ENCODE results near the gene TRABD.
"Not testable (repeated sequence)": the region's sequence is repeated elsewhere in the genome, so short reads cannot be mapped to it uniquely, and the experiment has no call there.

TRABD gene

DNA sequence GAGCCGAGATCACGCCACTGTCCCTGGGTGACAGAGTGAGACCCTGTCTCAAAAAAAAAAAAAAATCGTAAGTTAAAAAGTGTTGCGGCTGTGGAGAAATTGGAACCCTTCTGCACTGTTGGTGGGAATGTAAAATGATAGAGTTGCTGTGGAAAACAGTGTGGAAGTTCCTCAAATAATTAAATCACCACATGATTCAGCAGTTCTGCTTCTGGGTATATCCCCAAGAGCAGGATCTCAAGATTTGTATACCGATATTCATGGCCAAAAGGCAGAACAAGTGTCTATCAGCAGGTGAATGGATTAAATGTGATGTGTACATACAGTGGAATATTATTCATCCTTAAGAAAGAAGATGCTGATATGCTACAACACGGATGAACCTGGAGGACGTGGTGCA is 18.9 kb downstream of the TRABD start:
- Histone ChIP-seq H3K27me3 (ENCODE audit: insufficient read depth, low read depth) (no peaks in the 10 kb centered on the region), H3K4me2 (no peak overlapping the region), H3K27ac (no peak overlapping the region), H2AFZ (ENCODE audit: low read depth) (no peak overlapping the region), H3K36me3 (ENCODE audit: insufficient read depth) (no peaks in the 10 kb centered on the region), H4K20me1 (ENCODE audit: insufficient read depth) (no peaks in the 10 kb centered on the region), H3K4me3 (IDR thresholded peaks at IDR 0.05; ENCODE audit: insufficient read depth, low read depth, low read length) (no peak overlapping the region), H3K9ac (no peak overlapping the region), H3K79me2 (ENCODE audit: insufficient read depth, low read depth) (peaks cover 6% of the 10 kb centered on the region; the same call in 1 of the 2 replicates), H3K4me1 (ENCODE audit: low read depth, poor library complexity, severe bottlenecking) (no peaks in the 10 kb centered on the region)
- TF ChIP-seq, protein P1, sequence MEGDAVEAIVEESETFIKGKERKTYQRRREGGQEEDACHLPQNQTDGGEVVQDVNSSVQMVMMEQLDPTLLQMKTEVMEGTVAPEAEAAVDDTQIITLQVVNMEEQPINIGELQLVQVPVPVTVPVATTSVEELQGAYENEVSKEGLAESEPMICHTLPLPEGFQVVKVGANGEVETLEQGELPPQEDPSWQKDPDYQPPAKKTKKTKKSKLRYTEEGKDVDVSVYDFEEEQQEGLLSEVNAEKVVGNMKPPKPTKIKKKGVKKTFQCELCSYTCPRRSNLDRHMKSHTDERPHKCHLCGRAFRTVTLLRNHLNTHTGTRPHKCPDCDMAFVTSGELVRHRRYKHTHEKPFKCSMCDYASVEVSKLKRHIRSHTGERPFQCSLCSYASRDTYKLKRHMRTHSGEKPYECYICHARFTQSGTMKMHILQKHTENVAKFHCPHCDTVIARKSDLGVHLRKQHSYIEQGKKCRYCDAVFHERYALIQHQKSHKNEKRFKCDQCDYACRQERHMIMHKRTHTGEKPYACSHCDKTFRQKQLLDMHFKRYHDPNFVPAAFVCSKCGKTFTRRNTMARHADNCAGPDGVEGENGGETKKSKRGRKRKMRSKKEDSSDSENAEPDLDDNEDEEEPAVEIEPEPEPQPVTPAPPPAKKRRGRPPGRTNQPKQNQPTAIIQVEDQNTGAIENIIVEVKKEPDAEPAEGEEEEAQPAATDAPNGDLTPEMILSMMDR (conservative IDR thresholded peaks at IDR 0.05; ENCODE audit: low read depth, low read length) = no peak

DNA sequence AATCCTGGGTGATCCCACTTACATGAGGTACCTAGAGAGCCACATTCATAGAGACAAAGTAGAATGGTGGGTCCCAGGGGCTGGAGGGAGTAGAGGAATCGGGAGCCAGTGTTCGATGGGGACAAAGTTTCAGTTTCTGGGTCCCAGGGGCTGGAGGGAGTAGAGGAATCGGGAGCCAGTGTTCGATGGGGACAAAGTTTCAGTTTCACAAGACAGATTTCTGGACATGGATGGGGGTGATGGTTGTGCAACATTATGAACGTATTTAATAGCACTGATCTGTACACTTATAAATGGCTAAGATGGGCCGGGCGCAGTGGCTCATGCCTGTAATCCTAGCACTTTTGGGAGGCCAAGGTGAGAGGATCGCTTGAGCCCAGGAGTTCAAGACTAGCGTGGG is 19.3 kb downstream of the TRABD start:
- not testable (repeated sequence) for H3K9ac ChIP-seq; H3K36me3 ChIP-seq (ENCODE audit: insufficient read depth); H3K79me2 ChIP-seq (ENCODE audit: insufficient read depth, low read depth); H4K20me1 ChIP-seq (ENCODE audit: insufficient read depth); H3K27ac ChIP-seq; H3K4me1 ChIP-seq (ENCODE audit: low read depth, poor library complexity, severe bottlenecking); H2AFZ ChIP-seq (ENCODE audit: low read depth); H3K4me2 ChIP-seq; H3K4me3 ChIP-seq (IDR thresholded peaks at IDR 0.05; ENCODE audit: insufficient read depth, low read depth, low read length); H3K27me3 ChIP-seq (ENCODE audit: insufficient read depth, low read depth)

DNA sequence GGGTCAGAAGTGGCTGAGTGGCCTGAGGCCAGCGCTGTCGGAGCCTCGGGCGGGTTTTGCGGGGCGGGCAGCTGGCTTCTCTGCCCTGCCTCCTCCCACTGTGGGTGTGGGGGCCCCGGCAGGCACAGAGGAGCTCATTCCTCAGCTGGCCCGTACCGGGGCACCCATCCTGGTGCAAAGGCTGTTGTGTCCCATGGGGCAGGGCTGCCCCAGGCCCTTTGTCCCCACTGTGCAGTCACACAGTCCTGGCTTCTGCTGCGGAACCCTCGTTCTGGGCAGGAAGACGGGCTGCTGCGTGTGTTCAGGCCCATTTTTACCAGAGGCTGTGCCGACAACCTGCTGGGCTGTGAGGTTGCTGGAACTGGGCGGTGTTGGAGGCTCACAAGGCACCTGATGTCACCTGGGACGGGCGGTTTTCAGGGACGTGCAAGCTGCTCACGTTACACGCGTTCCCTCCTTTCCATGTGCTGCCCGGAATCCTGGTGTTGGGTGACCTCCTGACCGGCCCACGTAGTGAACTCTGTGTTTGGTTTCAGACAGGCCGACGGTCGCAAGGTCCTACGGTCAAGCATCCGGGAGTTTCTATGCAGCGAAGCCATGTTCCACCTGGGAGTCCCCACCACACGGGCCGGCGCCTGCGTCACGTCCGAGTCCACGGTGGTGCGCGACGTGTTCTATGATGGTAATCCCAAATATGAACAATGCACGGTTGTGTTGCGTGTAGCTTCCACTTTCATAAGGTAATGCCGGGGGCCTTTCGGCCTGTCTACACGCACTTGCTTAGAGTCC is 20.3 kb downstream of the TRABD start:
- TF ChIP-seq, protein P1 (conservative IDR thresholded peaks at IDR 0.05; ENCODE audit: low read depth, low read length) = no peak
- Histone ChIP-seq H3K4me1 (ENCODE audit: low read depth, poor library complexity, severe bottlenecking) (no peaks in the 10 kb centered on the region), H3K36me3 (ENCODE audit: insufficient read depth) (no peaks in the 10 kb centered on the region), H3K9ac (no peak overlapping the region), H3K27me3 (ENCODE audit: insufficient read depth, low read depth) (no peaks in the 10 kb centered on the region), H4K20me1 (ENCODE audit: insufficient read depth) (no peaks in the 10 kb centered on the region), H3K27ac (no peak overlapping the region), H3K79me2 (ENCODE audit: insufficient read depth, low read depth) (peaks cover 6% of the 10 kb centered on the region; the same call in 1 of the 2 replicates), H3K4me3 (IDR thresholded peaks at IDR 0.05; ENCODE audit: insufficient read depth, low read depth, low read length) (no peak overlapping the region), H2AFZ (ENCODE audit: low read depth) (no peak overlapping the region), H3K4me2 (no peak overlapping the region)

DNA sequence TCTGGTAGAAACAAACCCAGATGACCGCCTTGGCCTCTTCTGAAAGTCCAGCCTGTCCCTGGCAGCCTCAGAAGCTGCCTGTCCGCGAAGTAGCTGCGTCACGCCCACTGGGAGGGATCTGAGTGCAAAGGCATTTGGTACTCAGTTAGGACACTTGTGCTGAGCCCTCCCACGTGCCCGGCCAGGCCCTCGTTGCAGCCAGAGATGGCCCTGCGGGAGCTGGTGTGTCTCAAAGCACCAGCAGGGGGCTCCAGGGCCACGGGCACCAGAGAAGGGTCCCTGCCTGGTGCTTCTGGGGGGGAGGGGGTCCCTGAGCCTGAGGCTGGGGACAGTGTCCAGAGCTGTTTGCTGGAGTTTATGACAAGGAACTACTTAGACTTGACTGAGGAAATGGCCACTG is 20.9 kb downstream of the TRABD start:
- H3K4me1 ChIP-seq (ENCODE audit: low read depth, poor library complexity, severe bottlenecking) = no peaks in the 10 kb centered on the region
- H3K4me2 ChIP-seq = no peak overlapping the region
- no peak overlapping the region for H2AFZ ChIP-seq (ENCODE audit: low read depth)
- no peak overlapping the region for H3K4me3 ChIP-seq (IDR thresholded peaks at IDR 0.05; ENCODE audit: insufficient read depth, low read depth, low read length)
- no peak overlapping the region for H3K9ac ChIP-seq
- no peak overlapping the region for H3K27ac ChIP-seq
- no peaks in the 10 kb centered on the region for H4K20me1 ChIP-seq (ENCODE audit: insufficient read depth)
- H3K79me2 ChIP-seq (ENCODE audit: insufficient read depth, low read depth) = peaks cover 6% of the 10 kb centered on the region; the same call in 1 of the 2 replicates
- H3K27me3 ChIP-seq (ENCODE audit: insufficient read depth, low read depth) = no peaks in the 10 kb centered on the region
- TF ChIP-seq, protein P1 (conservative IDR thresholded peaks at IDR 0.05; ENCODE audit: low read depth, low read length) = peak; percentile 24; the same call in 1 of the 2 replicates
- no peaks in the 10 kb centered on the region for H3K36me3 ChIP-seq (ENCODE audit: insufficient read depth)
